K562 (cell line): ENCODE results near the gene LAMA5. TPM values are rescaled to one million over a fixed set of nuclear protein-coding genes. Genes with fewer than 3 reads are reported as not detected.

Experiments used
- AFF4 ChIP-seq: sonication (generic); formaldehyde crosslinking; IDR thresholded peaks from 2 replicates; pipeline ENCODE4 v1.8.0; 2023; ENCODE audit warnings: mild to moderate bottlenecking, missing genetic modification reagents
- ETS1 ChIP-seq: conservative IDR thresholded peaks from 2 replicates; pipeline ENCODE4 v1.6.1; 2011; ENCODE audit warnings: low read depth, mild to moderate bottlenecking, low read length; ENCODE audit not compliant: control insufficient read depth
- ETV5 ChIP-seq: sonication (generic); formaldehyde crosslinking; IDR thresholded peaks from 2 replicates; pipeline ENCODE4 v1.4.0; 2020; ENCODE audit warnings: low read depth, mild to moderate bottlenecking, missing genetic modification reagents
- HES1 ChIP-seq: fragments of 450-650 bp; IDR thresholded peaks from 2 replicates; pipeline ENCODE4 v1.6.1; 2016; ENCODE audit warnings: low read depth, mild to moderate bottlenecking, moderate library complexity
- LARP7 ChIP-seq: fragments of 450-650 bp; IDR thresholded peaks from 2 replicates; pipeline ENCODE4 v1.6.1; 2016
- MYBL2 ChIP-seq, 2 experiments: fragments of 450-650 bp in 1 of 2; sonication (generic) in 1 of 2; formaldehyde crosslinking in 1 of 2; IDR thresholded peaks; 2 replicates each; pipeline versions ENCODE4 v1.6.1 to v1.8.1; 2017 to 2022; ENCODE audit warnings: borderline replicate concordance in 1 of 2, inconsistent platforms in 1 of 2, low read depth in 1 of 2, mild to moderate bottlenecking in 1 of 2, missing genetic modification reagents in 1 of 2, moderate library complexity in 1 of 2
- NELFE ChIP-seq: IDR thresholded peaks from 2 replicates; pipeline ENCODE4 v1.6.1; 2011; ENCODE audit warnings: mild to moderate bottlenecking; ENCODE audit not compliant: insufficient read depth, insufficient read length
- RBM34 ChIP-seq: fragments of 200-400 bp; formaldehyde crosslinking; IDR thresholded peaks from 2 replicates; pipeline ENCODE4 v1.6.1; 2018; ENCODE audit warnings: low read length, borderline replicate concordance; ENCODE audit not compliant: insufficient read depth
- RHOXF2B ChIP-seq: fragments of 250-450 bp; sonication (Bioruptor Pico); conservative IDR thresholded peaks from 2 replicates; pipeline ENCODE4 v1.5.1; 2021
- SMC3 ChIP-seq: conservative IDR thresholded peaks from 2 replicates; pipeline ENCODE4 v1.6.1; 2011; ENCODE audit warnings: low read depth, low read length, improper control_type of control experiment; ENCODE audit not compliant: insufficient read depth
- STAT5B ChIP-seq: fragments of 250-450 bp; sonication (Bioruptor Pico); IDR thresholded peaks from 2 replicates; pipeline ENCODE4 v1.8.0; 2021; ENCODE audit warnings: mild to moderate bottlenecking, inconsistent platforms
- STAT6 ChIP-seq: sonication (generic); formaldehyde crosslinking; IDR thresholded peaks from 2 replicates; pipeline ENCODE4 v1.8.1; 2023; ENCODE audit warnings: mild to moderate bottlenecking, missing genetic modification reagents
- XRCC4 ChIP-seq: IDR thresholded peaks from one replicate; pipeline ENCODE4 v1.6.1; 2011; ENCODE audit not compliant: insufficient read depth, insufficient read length; ENCODE audit errors: extremely low read depth
- ZBTB34 ChIP-seq: fragments of 250-450 bp; sonication (Bioruptor Pico); IDR thresholded peaks from 2 replicates; pipeline ENCODE4 v1.8.0; 2021; ENCODE audit warnings: mild to moderate bottlenecking, moderate library complexity
- ZNF124 ChIP-seq: sonication (generic); formaldehyde crosslinking; IDR thresholded peaks from 2 replicates; pipeline ENCODE4 v1.8.1; 2022; ENCODE audit warnings: missing genetic modification reagents
- ZNF217 ChIP-seq: sonication (generic); formaldehyde crosslinking; IDR thresholded peaks from 2 replicates; pipeline ENCODE4 v1.8.0; 2022; ENCODE audit warnings: mild to moderate bottlenecking, missing genetic modification reagents
- ZNF785 ChIP-seq: fragments of 250-450 bp; sonication (Bioruptor Pico); IDR thresholded peaks from 2 replicates; pipeline ENCODE4 v1.4.0; 2020; ENCODE audit warnings: mild to moderate bottlenecking
- polyA plus RNA-seq, 8 experiments: library from polyadenylated mRNA; depleted of rRNA in 4 of 8; stranded (reverse) in 5 of 8; unstranded in 3 of 8; fragments of >200 nt; fragmentation: Nextera tagmentation in 2 of 8; fragmentation: Illumina TruSeq in 1 of 8; extraction: Ambion mirVana in 2 of 8; extraction: Trizol in 1 of 8; gene quantifications; 2 replicates each; pipeline versions ENCODE4 v1.2.1 to v1.2.3, GENCODE V29; 2011 to 2014; ENCODE audit warnings: inconsistent platforms in 1 of 8, missing spikeins in 1 of 8
- total RNA-seq, 7 experiments: library from RNA; depleted of rRNA in 6 of 7; stranded (reverse); fragments of >200 nt in 6 of 7; fragmentation: Illumina TruSeq in 2 of 7; extraction: Trizol in 2 of 7; gene quantifications; 2 replicates each; pipeline versions ENCODE4 v1.2.1 to v1.2.3, GENCODE V29; 2011 to 2021; ENCODE audit warnings: low replicate concordance in 1 of 7

The LAMA5 gene
- total and polyA plus RNA-seq, 9 of the 15 experiments (the other 6 are each of a cell fraction or from before 2014, with no cell fraction given), result 0.31 to 101 (median 7.8) TPM

- no peak for TF ChIP-seq RHOXF2B (CRISPR knock-in tag)
- no peak for TF ChIP-seq ZBTB34 (CRISPR knock-in tag)
- no peak for TF ChIP-seq STAT5B (CRISPR knock-in tag)
- peak; percentile 66; the same call in 1 of the 2 replicates for TF ChIP-seq STAT6 (CRISPR knock-in tag)
- no peak for TF ChIP-seq HES1
- no peak for TF ChIP-seq MYBL2 (IDR thresholded peaks at IDR 0.05; ENCODE audit: low read depth)
- TF ChIP-seq MYBL2 (CRISPR knock-in tag; IDR thresholded peaks at IDR 0.05; ENCODE audit: borderline replicate concordance), result 0 out of 2 replicates have a peak, but pooled peaks have one; percentile 35
- TF ChIP-seq RBM34, result no peak
- TF ChIP-seq XRCC4, result no peak
- TF ChIP-seq ZNF217 (CRISPR knock-in tag), result no peak
- TF ChIP-seq ZNF785 (CRISPR knock-in tag), result no peak
- TF ChIP-seq ETV5, result peak; percentile 74
- TF ChIP-seq SMC3, result no peak
- TF ChIP-seq ETS1, result peak; percentile 81
- 0 out of 2 replicates have a peak, but pooled peaks have one; percentile 77 for TF ChIP-seq AFF4 (CRISPR knock-in tag)
- no peak for TF ChIP-seq LARP7
- TF ChIP-seq NELFE, result no peak
- no peak for TF ChIP-seq ZNF124
Measured at GRCh38 chr20:62386383-62387218, 19.5 kb upstream of the LAMA5 start, which contains the start of gene RPS21 (continued).
